ENCODE measurements around the gene ALDH1A1.

ALDH1A1 gene

DNA sequence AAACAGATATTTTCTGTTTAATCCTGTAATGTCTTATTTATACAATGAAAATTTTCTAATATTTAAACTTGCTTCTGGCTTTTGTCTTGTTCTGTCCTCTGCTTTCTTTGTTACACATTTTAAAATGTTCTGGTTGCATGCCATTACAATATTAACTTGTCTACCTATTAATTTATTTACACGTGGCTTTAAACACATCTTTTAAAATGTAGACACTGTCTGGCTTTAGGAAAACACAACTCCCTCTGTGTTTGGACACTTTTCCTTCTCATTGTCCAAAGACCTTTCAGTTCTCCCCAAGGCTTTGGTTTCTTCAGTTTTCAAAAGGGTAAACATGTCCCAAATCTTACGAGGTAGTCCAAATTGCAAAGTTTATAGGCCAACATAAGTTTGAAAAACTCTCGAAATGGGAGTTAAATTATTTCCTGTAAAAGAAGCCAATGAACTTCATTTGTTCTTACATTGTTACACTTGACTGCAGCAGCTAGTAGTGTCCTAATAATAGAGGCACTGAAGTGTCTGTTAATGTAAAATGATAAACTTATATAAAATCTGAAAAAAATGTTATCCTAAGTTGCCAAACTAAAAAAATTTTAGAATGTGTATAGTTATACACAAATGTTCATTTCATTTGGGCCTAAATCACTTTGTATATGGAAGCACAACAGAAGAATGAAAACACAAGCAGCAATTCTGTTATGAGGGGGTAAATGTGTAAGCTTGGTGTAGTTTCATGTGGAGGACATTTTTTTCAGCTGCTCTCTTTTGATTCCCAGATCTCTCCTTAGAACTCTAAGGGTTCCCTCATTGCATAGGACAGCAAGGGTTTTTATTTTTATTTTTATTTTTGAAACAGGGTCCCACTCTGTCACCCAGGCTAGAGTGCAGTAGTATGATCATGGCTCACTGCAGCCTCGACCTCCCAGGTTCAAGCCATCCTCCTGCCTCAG, 53.8 kb downstream of the ALDH1A1 start:
- TF ChIP-seq SIN3A (IDR thresholded peaks at IDR 0.05; ENCODE audit: borderline replicate concordance, insufficient read depth, low read length) (no peak), POLR2AphosphoS5 (IDR thresholded peaks at IDR 0.05; ENCODE audit: low read depth, low read length) (no peak), TAF1 (IDR thresholded peaks at IDR 0.05; ENCODE audit: borderline replicate concordance, insufficient read depth, low read length) (no peak), FOXP2 (optimal IDR thresholded peaks at IDR 0.05; ENCODE audit: borderline replicate concordance, extremely low read depth, extremely low read length, insufficient read depth) (no peak), REST (IDR thresholded peaks at IDR 0.05; ENCODE audit: insufficient read depth in 1 of 2, low read depth in 2 of 2, low read length in 2 of 2) (no peak)

DNA sequence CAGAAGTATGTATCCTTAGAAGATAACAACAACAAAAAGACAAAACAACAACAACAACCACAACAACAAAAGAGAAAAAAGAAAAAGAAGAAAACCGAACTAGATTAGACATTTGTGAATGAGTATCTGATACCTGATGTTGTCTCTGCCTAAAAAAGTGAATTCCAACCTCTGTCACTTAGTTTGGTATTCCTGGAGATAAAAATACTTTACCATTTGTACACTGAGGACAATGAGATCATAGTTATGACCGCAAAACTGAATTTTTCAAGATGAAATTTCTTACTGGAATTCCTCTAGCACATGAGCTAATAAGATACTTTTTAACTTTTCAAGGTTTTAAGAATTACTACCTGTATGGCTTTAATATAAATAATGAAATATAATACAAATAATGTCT, 54.5 kb downstream of the ALDH1A1 start:
- no peak for TF ChIP-seq POLR2AphosphoS5 (IDR thresholded peaks at IDR 0.05; ENCODE audit: low read depth, low read length)
- no peak for TF ChIP-seq FOXP2 (optimal IDR thresholded peaks at IDR 0.05; ENCODE audit: borderline replicate concordance, extremely low read depth, extremely low read length, insufficient read depth)
- no peak for TF ChIP-seq SIN3A (IDR thresholded peaks at IDR 0.05; ENCODE audit: borderline replicate concordance, insufficient read depth, low read length)
- TF ChIP-seq REST (IDR thresholded peaks at IDR 0.05; ENCODE audit: insufficient read depth in 1 of 2, low read depth in 2 of 2, low read length in 2 of 2): no peak
- TF ChIP-seq TAF1 (IDR thresholded peaks at IDR 0.05; ENCODE audit: borderline replicate concordance, insufficient read depth, low read length): no peak

GRCh38 chr9:72897069-72897649, 55.7 kb downstream of the ALDH1A1 start:
- TF ChIP-seq POLR2AphosphoS5 (IDR thresholded peaks at IDR 0.05; ENCODE audit: low read depth, low read length) (no peak), REST (IDR thresholded peaks at IDR 0.05; ENCODE audit: insufficient read depth in 1 of 2, low read depth in 2 of 2, low read length in 2 of 2) (no peak), TAF1 (IDR thresholded peaks at IDR 0.05; ENCODE audit: borderline replicate concordance, insufficient read depth, low read length) (no peak), FOXP2 (optimal IDR thresholded peaks at IDR 0.05; ENCODE audit: borderline replicate concordance, extremely low read depth, extremely low read length, insufficient read depth) (no peak), SIN3A (IDR thresholded peaks at IDR 0.05; ENCODE audit: borderline replicate concordance, insufficient read depth, low read length) (no peak)

DNA sequence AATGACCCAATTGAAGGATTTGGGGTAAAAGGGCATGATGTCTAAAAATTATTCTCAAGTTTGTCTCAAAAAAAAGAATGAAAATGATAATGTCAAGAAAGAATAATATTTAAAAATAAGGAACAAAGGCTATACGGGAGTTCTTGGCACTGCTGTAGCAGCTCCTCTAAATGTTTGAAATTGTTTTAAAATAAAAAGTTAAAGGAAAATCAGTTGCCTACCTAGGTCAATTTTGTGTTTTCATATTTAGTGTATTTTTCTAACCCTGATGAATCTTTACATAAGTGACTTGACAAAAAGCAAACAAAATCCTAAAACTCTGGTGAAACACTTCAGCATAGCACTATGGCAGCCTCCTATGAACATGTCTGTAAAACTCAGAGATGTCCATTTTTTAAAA, 56.4 kb downstream of the ALDH1A1 start:
- TF ChIP-seq TAF1 (IDR thresholded peaks at IDR 0.05; ENCODE audit: borderline replicate concordance, insufficient read depth, low read length) (no peak), REST (IDR thresholded peaks at IDR 0.05; ENCODE audit: insufficient read depth in 1 of 2, low read depth in 2 of 2, low read length in 2 of 2) (no peak)
